Measurements from ENCODE around the gene TNFRSF4.

- TF ChIP-seq CTCF (IDR thresholded peaks at IDR 0.05) = no peak
- no peak for TF ChIP-seq EZH2 (IDR thresholded peaks at IDR 0.05; ENCODE audit: borderline replicate concordance, insufficient read depth, low read depth, low read length, poor library complexity, severe bottlenecking)
Measured at GRCh38 chr1:1170215-1171091, 43.5 kb downstream of the TNFRSF4 start.
